ENCODE measurements around the gene AVL9. TPM values are rescaled to one million over a fixed set of nuclear protein-coding genes. Genes with fewer than 3 reads are reported as not detected.

The AVL9 gene
- total RNA-seq, 4 donors from 2014 or later, result 15.2 to 29.3 (median 18.1) TPM

DNA sequence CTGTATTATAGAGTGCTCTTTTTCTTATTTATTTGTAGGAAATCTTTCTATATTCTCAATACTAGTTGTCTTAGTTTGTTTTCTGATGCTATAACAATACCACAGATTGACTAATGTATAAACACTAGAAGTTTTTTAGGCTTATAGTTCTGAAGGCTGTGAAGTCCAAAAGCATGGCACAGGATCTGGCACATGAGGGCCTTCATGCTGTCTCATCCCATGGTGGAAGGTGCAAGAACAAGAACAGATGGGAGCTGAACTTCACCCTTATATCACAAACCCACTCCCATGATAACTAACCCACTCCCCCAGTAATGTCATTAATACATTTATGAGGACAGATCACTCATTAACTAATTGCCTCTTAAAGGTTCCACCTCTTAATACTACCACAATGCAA is 109.7 kb downstream of the AVL9 start:
- TF ChIP-seq POLR2A (IDR thresholded peaks at IDR 0.05) (no peak), CTCF (IDR thresholded peaks at IDR 0.05) (no peak)
- intact Hi-C loops (cut with DNase I; ENCODE audit: low total_unique reads), result no loop called here
- no peak overlapping the region for H3K4me3 ChIP-seq (ENCODE audit: low read depth, poor library complexity, severe bottlenecking)
- DNase-seq (ENCODE audit: low spot score in 2 of 2), result no peak

DNA sequence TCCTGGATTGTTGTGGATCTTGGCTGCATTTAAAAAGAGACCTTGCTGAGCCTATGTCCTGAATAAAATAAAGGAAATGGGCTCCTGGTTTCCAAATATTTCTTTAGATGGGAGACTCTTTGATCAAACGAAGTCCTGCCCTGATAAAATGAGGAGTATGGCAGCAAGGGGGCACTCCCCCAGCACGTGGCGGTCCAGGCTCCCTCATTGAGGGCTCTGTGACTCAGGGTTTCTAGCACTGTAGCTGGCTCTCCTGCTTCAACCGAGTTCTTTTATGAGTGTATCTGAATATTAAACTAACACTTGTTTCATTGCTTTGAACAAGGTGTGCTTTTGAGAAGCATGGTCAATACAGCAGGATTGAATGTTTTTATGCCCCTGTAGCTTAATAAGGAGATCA is 114.2 kb downstream of the AVL9 start:
- intact Hi-C loops (cut with DNase I; ENCODE audit: low total_unique reads), result no loop called here
- DNase-seq (ENCODE audit: low spot score in 2 of 2), result no peak
- TF ChIP-seq CTCF (IDR thresholded peaks at IDR 0.05) (no peak), POLR2A (IDR thresholded peaks at IDR 0.05) (no peak)
- 84 to 88% methylated on average over 4 of the region's 4 CpGs for WGBS, 2 donors
- no peak overlapping the region for H3K4me3 ChIP-seq (ENCODE audit: low read depth, poor library complexity, severe bottlenecking)

GRCh38 chr7:32611201-32612099 is 116.2 kb downstream of the AVL9 start:
- WGBS, 2 donors, result 43 to 49% methylated on average over 5 of the region's 5 CpGs
- no peak overlapping the region for H3K4me3 ChIP-seq (ENCODE audit: low read depth, poor library complexity, severe bottlenecking)
- intact Hi-C loops (cut with DNase I; ENCODE audit: low total_unique reads), result no loop called here
- TF ChIP-seq POLR2A (IDR thresholded peaks at IDR 0.05) (no peak), CTCF (IDR thresholded peaks at IDR 0.05) (no peak)
- no peak for DNase-seq (ENCODE audit: low spot score in 2 of 2)

DNA sequence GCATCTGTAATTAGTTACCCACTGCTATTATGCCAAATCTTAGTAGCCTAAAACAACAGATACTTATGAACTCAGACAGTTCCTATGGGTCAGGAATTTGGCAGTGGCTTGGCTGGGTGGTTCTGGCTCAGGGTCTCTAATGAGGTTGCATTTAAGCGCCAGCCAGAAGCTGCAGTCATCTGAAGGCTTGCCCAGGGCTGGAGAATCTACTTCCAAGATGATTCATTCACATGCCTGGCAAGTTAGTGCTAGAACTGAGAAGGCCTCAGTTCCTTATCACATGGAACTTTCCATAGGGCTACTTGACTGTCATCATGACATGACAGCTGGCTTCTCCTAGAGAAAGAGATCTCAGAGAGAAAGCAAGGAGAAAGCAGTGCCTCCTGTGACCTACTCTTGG is 121.3 kb downstream of the AVL9 start:
- intact Hi-C loops (cut with DNase I; ENCODE audit: low total_unique reads), result loop anchor here (5.0 kb wide), 1 partner anchor 856 kb away; no protein-coding TSS in a partner anchor
- WGBS, 2 donors, result 22 to 53% methylated on average over 1 of the region's 1 CpG
- DNase-seq (ENCODE audit: low spot score in 2 of 2), result peak; percentile 61 to 87
- H3K4me3 ChIP-seq (ENCODE audit: low read depth, poor library complexity, severe bottlenecking), result no peak overlapping the region
- TF ChIP-seq CTCF (IDR thresholded peaks at IDR 0.05) (no peak), POLR2A (IDR thresholded peaks at IDR 0.05) (no peak)

- DNase-seq (ENCODE audit: low spot score in 2 of 2), result no peak
- WGBS, 2 donors, result 74 to 77% methylated on average over 2 of the region's 2 CpGs
- intact Hi-C loops (cut with DNase I; ENCODE audit: low total_unique reads), result loop anchor here (5.0 kb wide), 1 partner anchor 854 kb away; no protein-coding TSS in a partner anchor
- no peak overlapping the region for H3K4me3 ChIP-seq (ENCODE audit: low read depth, poor library complexity, severe bottlenecking)
- TF ChIP-seq POLR2A (IDR thresholded peaks at IDR 0.05) (no peak), CTCF (IDR thresholded peaks at IDR 0.05) (no peak)
These were observed 123.2 kb downstream of the AVL9 start for GRCh38 chr7:32618470-32618869.

All from lower leg skin (tissue), 4 donors.